HG03139 (cell line): ENCODE measurements around the gene LATS2.

ENCODE experiments used
- ATAC-seq: cut with Tn5 transposase; IDR thresholded peaks from one replicate; pipeline ENCODE4 v1.9.1; 2021; ENCODE audit not compliant: unreplicated experiment

LATS2 gene

GRCh38 chr13:21020176-21020575 is 41.2 kb downstream of the LATS2 start:
- no peak for ATAC-seq

DNA sequence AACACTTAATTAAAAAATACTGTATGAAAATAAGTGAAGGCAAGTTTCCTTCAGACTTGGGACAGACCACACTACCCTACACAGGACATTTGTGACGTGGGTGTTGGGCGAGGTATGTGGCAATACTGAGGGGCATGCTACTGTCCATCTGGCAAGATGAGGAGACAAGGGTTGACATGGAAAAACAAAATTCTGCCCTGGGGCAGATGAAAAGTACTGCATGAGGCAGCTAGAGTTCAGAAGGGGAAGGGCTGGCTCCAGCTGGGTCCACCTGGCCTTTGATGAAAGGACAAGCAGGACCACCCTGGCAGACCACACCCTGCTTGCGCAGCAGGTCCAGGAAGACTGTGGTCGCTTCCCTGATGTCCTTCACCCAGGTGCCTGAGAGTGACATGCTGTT is 43.2 kb downstream of the LATS2 start:
- ATAC-seq, result no peak

GRCh38 chr13:21016487-21016886 is 44.9 kb downstream of the LATS2 start:
- no peak for ATAC-seq

GRCh38 chr13:21015284-21015683 is 46.1 kb downstream of the LATS2 start:
- ATAC-seq, result no peak

DNA sequence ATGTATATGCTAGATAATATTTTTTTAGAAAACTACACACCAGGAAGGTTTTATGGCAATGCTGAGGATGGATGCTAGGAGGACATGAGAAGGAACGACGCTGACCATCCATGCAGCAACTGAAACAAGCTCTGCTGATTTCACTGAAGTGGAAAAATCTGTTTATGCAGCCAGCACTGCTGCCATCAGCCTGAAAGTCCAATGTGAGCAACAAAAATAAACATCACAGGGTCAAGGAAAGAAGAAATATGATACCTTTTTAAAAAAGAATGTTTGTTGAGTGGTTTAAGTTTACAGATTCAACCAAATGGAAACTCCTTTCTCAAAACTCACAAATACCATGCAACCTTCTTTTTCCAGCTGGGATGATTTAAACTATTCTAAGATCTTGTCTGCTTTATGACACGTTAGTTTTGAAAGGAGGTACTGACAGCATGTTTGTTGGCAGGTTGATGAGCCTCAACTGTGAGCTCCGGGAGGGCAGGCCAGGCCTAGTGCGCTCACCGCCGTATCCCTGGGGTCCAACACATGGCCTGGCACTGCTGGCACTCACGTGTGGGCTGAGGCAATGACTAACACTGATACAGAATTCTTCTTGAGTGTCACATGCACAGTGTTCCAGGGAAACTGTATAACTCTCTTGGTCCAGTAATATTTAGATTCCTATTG is 46.8 kb downstream of the LATS2 start:
- ATAC-seq, result no peak

GRCh38 chr13:21014139-21014501 is 47.3 kb downstream of the LATS2 start:
- ATAC-seq, result no peak

GRCh38 chr13:21013682-21014038 is 47.7 kb downstream of the LATS2 start:
- no peak for ATAC-seq

- ATAC-seq, result no peak
Observed at GRCh38 chr13:21012841-21013681, 48.3 kb downstream of the LATS2 start.

- ATAC-seq, result no peak
Observed at GRCh38 chr13:21012211-21012610, 49.2 kb downstream of the LATS2 start.

DNA sequence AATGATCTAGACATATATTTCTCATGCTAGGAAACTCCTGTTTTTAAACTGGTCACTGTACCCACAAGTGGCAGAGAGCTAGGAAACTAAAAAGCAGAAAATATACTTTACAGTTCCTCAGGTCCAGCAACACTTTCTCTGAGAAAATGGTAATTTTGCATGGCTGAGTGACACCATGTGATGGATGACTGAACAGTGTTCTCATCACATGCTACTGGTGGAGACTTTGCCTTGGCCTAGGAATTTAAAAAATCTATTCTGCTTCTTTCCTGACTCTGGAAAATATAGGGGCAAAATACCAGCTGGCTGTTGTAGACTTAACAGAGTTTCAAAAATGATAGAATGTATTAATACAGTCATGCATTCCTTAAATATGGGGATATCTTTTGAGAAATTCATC is 50.0 kb downstream of the LATS2 start:
- no peak for ATAC-seq

DNA sequence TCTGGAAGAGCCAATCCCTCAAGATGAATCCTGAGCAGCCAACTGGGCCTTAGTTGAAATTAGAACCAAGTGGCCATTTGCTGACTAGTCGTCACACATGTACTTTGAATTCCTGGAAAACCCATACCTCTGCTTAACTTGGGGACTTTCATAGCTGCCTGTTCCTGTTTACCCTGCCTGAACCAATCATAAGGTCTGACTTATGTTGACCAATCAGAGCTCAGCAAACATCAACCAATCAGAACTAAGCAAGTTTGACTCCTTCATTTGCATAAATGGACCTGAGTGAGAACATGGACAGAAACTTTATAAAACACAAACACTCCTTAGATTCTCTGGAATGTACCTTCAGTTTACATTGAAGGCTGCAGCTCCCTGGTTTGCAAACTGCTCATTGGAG is 50.8 kb downstream of the LATS2 start:
- ATAC-seq, result no peak

- no peak for ATAC-seq
Observed at GRCh38 chr13:21009036-21009435, 52.4 kb downstream of the LATS2 start.

GRCh38 chr13:21008026-21008425 is 53.4 kb downstream of the LATS2 start:
- ATAC-seq, result no peak

GRCh38 chr13:21006141-21007005 is 55.0 kb downstream of the LATS2 start:
- no peak for ATAC-seq

GRCh38 chr13:21005193-21005592 is 56.2 kb downstream of the LATS2 start:
- ATAC-seq, result no peak

DNA sequence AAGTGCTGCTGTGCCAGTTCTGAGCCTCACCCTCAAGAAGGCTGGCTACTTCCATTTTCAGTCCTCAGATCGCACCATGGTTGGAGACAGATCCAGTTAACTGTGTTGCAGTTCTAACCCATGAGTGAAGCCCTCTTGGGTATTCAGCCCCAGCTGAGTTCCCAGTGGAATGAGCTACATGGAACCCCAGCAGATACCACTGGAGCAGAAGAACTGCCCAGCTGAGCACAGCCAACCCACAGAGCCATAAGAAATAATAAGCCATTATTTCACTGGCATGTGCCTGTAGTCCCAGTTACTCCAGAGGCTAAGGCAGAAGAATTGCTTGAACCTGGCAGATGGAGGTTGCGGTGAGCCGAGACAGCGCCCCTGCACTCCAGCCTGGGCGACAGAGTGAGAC is 59.9 kb downstream of the LATS2 start:
- no peak for ATAC-seq

GRCh38 chr13:21000647-21001046 is 60.7 kb downstream of the LATS2 start:
- no peak for ATAC-seq

GRCh38 chr13:20998649-20999415 is 62.6 kb downstream of the LATS2 start:
- no peak for ATAC-seq

GRCh38 chr13:20997301-20998161 is 63.9 kb downstream of the LATS2 start:
- ATAC-seq, result no peak

DNA sequence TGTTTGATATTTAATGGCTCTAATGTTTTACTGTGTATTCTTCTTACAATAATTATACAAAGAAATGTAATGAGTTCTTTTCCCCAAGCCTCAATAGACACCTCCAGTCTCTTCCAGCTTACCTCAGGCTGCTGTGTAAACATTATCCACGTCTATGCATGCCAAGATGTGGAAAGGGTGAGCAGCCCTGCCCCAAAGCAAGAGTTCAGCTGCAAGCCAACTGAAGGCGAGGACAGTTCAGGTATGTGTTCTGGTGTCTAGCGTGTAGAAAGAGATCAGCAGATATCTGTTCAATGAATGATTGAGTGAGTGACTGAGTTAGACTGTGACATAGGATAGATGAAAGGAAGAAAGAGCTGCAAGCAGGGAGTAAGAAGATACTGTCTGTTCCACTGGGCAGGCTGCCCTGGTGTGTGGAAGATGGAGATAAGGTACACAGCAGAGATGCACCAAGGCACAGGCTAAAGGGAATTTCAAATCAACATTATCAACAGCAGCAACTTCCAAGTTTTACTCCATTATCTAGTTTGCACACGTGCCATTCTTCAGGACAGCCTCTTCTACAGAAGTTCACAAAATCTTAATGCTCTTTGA is 66.0 kb downstream of the LATS2 start:
- no peak for ATAC-seq
